Nephron progenitor cell (in vitro differentiated cells): ENCODE data around the gene COL6A1.
"Not testable (repeated sequence)": the region's sequence is repeated elsewhere in the genome, so short reads cannot be mapped to it uniquely, and the experiment has no call there.

Source experiments
- DNase-seq: peaks from one replicate; pipeline ENCODE4 v3.0.0; 2021
- H3K27ac Mint-ChIP-seq: 2 replicates; pipeline ENCODE4 v1.8.0; 2021; ENCODE audit warnings: mild to moderate bottlenecking, moderate library complexity, mixed read lengths
- H3K27me3 Mint-ChIP-seq: 2 replicates; pipeline ENCODE4 v1.8.0; 2021; ENCODE audit warnings: mild to moderate bottlenecking, low read depth, mixed read lengths; ENCODE audit not compliant: poor library complexity
- H3K36me3 Mint-ChIP-seq: 2 replicates; pipeline ENCODE4 v1.8.0; 2021; ENCODE audit warnings: low read depth, mixed read lengths
- H3K4me1 Mint-ChIP-seq: 2 replicates; pipeline ENCODE4 v1.8.0; 2021; ENCODE audit warnings: mixed read lengths
- H3K4me3 Mint-ChIP-seq: 2 replicates; pipeline ENCODE4 v1.8.0; 2021; ENCODE audit warnings: mild to moderate bottlenecking, moderate library complexity, mixed read lengths
- H3K9me3 Mint-ChIP-seq: 2 replicates; pipeline ENCODE4 v1.8.0; 2021; ENCODE audit warnings: mild to moderate bottlenecking, moderate library complexity, mixed read lengths
- TF ChIP-seq, protein P1 (sequence below): fragments of 200-600 bp; sonication (generic); IDR thresholded peaks from 2 replicates; pipeline ENCODE4 v1.5.0; 2021; ENCODE audit warnings: antibody characterized with exemption

COL6A1 gene

DNA sequence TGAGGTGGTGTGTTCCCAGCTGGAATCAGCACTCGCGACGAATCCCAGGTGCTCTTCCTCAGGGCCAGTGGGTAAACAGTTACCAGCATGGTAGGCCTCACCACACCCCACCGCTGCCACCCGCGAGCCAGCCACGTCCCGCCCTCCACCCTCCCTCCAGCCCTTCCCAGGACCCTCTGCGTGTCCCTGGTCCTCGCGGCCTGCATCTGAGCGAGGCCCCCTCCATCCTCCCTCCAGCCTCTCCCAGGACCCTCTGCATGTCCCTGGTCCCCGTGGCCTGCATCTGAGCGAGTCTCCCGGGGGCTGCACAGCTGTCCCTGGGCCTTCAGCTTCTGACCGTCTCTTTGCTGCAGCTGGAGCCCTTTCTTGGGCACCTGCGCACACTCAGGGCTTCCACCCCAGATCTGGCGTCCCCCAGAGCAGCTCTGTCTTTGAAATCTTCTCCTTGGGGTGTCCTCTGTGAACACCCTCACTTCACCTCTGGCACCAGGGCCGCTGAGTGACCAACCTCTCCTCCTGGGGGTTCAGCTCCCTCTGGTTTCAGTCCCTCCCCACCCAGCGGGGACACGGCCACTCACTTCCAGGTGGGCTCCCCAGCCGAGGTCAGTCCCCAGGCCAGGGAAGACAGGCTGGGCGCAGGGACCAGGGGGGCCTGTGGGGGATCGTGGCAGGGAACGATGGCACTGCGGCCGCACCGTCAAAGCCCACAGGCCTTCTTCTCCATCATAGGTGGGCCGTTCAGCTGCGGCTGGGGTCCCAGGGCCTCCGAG lies 58.5 kb downstream of the COL6A1 start:
- Mint-ChIP-seq H3K4me1 (peaks cover 33% of the 10 kb centered on the region), H3K27ac (peak overlapping the region; percentile 83), H3K4me3 (no peak overlapping the region), H3K36me3 (no peaks in the 10 kb centered on the region), H3K27me3 (peaks cover 6% of the 10 kb centered on the region), H3K9me3 (no peaks in the 10 kb centered on the region)
- TF ChIP-seq, protein P1, sequence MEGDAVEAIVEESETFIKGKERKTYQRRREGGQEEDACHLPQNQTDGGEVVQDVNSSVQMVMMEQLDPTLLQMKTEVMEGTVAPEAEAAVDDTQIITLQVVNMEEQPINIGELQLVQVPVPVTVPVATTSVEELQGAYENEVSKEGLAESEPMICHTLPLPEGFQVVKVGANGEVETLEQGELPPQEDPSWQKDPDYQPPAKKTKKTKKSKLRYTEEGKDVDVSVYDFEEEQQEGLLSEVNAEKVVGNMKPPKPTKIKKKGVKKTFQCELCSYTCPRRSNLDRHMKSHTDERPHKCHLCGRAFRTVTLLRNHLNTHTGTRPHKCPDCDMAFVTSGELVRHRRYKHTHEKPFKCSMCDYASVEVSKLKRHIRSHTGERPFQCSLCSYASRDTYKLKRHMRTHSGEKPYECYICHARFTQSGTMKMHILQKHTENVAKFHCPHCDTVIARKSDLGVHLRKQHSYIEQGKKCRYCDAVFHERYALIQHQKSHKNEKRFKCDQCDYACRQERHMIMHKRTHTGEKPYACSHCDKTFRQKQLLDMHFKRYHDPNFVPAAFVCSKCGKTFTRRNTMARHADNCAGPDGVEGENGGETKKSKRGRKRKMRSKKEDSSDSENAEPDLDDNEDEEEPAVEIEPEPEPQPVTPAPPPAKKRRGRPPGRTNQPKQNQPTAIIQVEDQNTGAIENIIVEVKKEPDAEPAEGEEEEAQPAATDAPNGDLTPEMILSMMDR: no peak
- no peak for DNase-seq

DNA sequence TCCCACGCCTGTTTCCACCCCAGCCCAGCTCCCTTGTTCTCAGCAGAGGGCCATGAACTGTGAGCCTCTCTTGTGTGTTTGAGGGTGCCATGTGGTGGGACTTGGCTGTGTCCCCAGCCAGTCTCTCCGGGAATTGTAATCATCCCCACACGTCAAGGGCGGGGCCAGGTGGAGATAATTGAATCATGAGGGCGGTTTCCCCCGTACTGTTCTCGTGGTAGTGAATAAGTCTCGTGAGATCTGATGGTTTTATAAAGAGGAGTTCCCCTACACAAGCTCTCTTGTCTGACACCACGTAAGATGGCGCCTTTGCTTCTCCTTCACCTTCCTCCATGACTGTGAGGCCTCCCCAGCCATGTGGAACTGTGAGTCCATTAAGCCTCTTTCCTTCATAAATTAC lies 59.1 kb downstream of the COL6A1 start:
- Mint-ChIP-seq H3K4me3 (no peak overlapping the region), H3K36me3 (no peaks in the 10 kb centered on the region), H3K4me1 (peaks cover 33% of the 10 kb centered on the region), H3K27me3 (peaks cover 6% of the 10 kb centered on the region), H3K27ac (peak overlapping the region; percentile 83), H3K9me3 (no peaks in the 10 kb centered on the region)
- TF ChIP-seq, protein P1: no peak
- no peak for DNase-seq

DNA sequence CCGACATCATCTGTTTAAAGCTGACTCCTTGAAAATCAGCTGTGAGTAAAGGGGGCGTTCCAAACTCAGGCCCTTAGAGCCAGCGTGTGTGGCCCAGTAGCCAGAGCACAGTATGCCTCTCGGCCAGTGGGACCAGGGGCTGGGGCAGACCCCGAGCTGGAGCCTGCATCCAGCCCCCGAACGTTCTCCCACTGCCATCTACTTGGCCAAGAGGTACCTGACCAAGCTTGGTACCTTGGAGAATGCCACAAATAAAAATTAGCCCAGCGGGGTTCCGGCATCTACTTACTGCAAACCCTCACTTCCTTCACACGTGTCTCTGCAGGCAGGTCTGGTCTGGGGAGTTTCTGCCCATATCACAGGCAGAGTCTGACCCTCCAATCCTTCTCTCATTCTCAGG lies 59.6 kb downstream of the COL6A1 start:
- Mint-ChIP-seq H3K27me3 (peaks cover 6% of the 10 kb centered on the region), H3K4me3 (no peak overlapping the region), H3K9me3 (no peaks in the 10 kb centered on the region), H3K36me3 (no peaks in the 10 kb centered on the region), H3K27ac (peak overlapping the region; percentile 83), H3K4me1 (peaks cover 33% of the 10 kb centered on the region)
- TF ChIP-seq, protein P1: no peak
- no peak for DNase-seq

DNA sequence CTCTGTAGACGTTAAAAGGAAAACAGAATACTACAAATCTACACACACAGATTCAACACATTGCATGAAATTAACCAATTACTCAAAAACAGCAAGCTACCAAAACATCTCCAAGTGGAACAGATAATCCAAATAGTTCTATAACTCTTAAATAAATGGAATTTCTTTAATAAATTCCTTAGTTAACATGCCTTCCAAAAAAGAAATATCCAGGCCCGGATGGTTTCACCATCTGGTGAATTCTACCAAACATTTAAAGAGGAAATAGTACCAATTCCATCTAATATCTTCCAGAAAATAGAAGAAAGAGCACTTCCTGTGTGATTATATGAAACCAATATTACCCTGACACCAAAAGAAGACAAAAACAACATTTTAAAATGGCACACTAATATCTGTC lies 63.6 kb downstream of the COL6A1 start:
- TF ChIP-seq, protein P1: no peak
- Mint-ChIP-seq H3K27ac (no peak overlapping the region), H3K4me3 (no peak overlapping the region), H3K4me1 (peaks cover 16% of the 10 kb centered on the region), H3K27me3 (peaks cover 3% of the 10 kb centered on the region), H3K9me3 (no peaks in the 10 kb centered on the region), H3K36me3 (no peaks in the 10 kb centered on the region)
- no peak for DNase-seq

DNA sequence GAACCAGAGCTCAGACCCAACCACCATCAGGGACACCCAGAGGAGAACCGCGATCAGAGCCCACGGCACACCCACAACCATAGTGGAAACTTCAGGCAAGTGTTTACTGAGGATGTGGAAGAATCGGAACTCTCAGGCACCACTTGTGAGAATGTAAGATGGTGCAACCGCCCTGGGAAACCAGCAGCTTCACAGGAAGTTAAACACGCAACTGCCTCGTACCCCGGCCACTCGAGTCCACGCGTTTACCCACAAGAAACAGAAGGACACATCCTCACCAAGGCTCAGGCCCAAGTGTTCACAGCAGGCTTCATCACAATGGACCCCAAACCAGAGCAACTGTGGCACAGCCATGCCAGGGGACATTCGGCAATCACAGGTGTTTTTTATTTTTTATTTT lies 64.9 kb downstream of the COL6A1 start:
- H3K36me3 Mint-ChIP-seq: no peaks in the 10 kb centered on the region
- no peak overlapping the region for H3K4me3 Mint-ChIP-seq
- H3K4me1 Mint-ChIP-seq: peaks cover 10% of the 10 kb centered on the region
- H3K27me3 Mint-ChIP-seq: peaks cover 3% of the 10 kb centered on the region
- DNase-seq: no peak
- H3K9me3 Mint-ChIP-seq: no peaks in the 10 kb centered on the region
- no peak overlapping the region for H3K27ac Mint-ChIP-seq
- TF ChIP-seq, protein P1: no peak

DNA sequence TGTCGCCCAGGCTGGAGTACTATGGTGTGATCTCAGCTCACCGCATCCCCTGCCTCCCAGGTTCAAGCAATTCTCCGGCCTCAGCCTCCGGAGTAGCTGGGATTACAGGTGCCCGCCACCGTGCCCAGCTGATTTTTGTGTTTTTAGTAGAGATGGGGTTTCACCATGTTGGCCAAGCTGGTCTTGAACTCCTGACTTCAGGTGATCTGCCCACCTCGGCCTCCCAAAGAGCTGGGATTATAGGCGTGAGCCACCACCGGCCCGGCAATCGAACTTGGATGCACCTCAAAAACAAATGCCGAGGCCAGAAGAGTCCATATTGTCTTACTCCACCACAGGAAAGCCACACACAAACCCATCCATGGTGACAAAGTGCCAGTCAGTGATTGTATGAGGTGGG lies 65.3 kb downstream of the COL6A1 start:
- not testable (repeated sequence) for H3K27me3 Mint-ChIP-seq, H3K4me1 Mint-ChIP-seq, DNase-seq, H3K27ac Mint-ChIP-seq, H3K36me3 Mint-ChIP-seq, H3K4me3 Mint-ChIP-seq, H3K9me3 Mint-ChIP-seq
